Vagina (tissue), 2 donors: ENCODE measurements around the gene ARID3A. TPM values are rescaled to one million over a fixed set of nuclear protein-coding genes. Genes with fewer than 3 reads are reported as not detected.

Experiments
- DNase-seq, 2 donors: peaks; one replicate each; pipeline ENCODE4 v3.0.0-alpha.2; 2017; ENCODE audit errors: extremely low spot score in 2 of 2
- H3K27ac ChIP-seq: fragments of 200-600 bp; sonication (generic); one replicate; pipeline ENCODE4 v1.5.1; 2019
- H3K27me3 ChIP-seq: fragments of 200-600 bp; sonication (generic); one replicate; pipeline ENCODE4 v1.5.1; 2019
- H3K36me3 ChIP-seq, 2 donors: fragments of 200-600 bp; sonication (generic); one replicate each; pipeline ENCODE4 v1.5.1; 2017 to 2019
- H3K4me1 ChIP-seq: fragments of 200-600 bp; sonication (generic); one replicate; pipeline ENCODE4 v1.5.1; 2019
- H3K4me3 ChIP-seq, 2 donors: fragments of 200-600 bp; sonication (generic); 1 replicate in 1 of 2; 2 replicates in 1 of 2; pipeline ENCODE4 v1.5.1; 2016 to 2019
- H3K9me3 ChIP-seq: fragments of 200-600 bp; sonication (generic); one replicate; pipeline ENCODE4 v1.5.1; 2019
- CTCF ChIP-seq, 3 experiments: fragments of 450-650 bp in 2 of 3; fragments of 200-600 bp in 1 of 3; sonication (generic) in 1 of 3; IDR thresholded peaks; one replicate each; pipeline ENCODE4 v1.5.1; 2017 to 2019; ENCODE audit warnings: antibody characterized with exemption in 3 of 3, mild to moderate bottlenecking in 2 of 3, moderate library complexity in 2 of 3
- POLR2A ChIP-seq, 2 donors: fragments of 450-650 bp; IDR thresholded peaks; one replicate each; pipeline ENCODE4 v1.6.1; 2017; ENCODE audit warnings: antibody characterized with exemption in 2 of 2, mild to moderate bottlenecking in 2 of 2, moderate library complexity in 2 of 2
- POLR2AphosphoS5 ChIP-seq, 2 donors: sonication (generic); formaldehyde crosslinking; IDR thresholded peaks; one replicate each; pipeline ENCODE4 v1.9.0; 2017; ENCODE audit warnings: antibody characterized with exemption in 2 of 2, mild to moderate bottlenecking in 2 of 2, low read depth in 1 of 2; ENCODE audit not compliant: insufficient read depth in 1 of 2
- intact Hi-C: fragments of 100-400 bp; cut with DNase I; formaldehyde crosslinking; loops from one replicate; pipeline ENCODE4 v1.15.1; 2023
- total RNA-seq: library from RNA; depleted of rRNA; stranded (reverse); fragments of >200 nt; gene quantifications from one replicate; pipeline ENCODE4 v1.2.3, GENCODE V29; 2016

ARID3A gene
- total RNA-seq, 1 donor from 2014 or later, result 10.3 TPM

DNA sequence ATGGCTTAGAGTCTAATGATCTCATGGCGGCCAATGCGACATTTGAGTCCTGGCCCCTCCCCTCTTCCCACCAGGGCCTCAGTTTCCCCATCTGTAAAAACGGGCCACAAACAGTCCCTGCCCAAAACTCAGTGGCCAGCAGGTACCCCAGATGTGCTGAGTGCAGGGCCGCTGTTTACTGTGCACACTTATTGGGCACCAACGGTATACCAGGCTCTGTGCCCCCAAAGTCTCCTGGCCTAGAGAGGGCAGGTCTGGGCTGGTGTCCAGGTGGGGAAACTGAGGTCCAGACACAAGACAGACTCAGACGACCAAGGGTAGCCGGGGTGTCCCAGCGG, 34.7 kb downstream of the ARID3A start:
- TF ChIP-seq CTCF (IDR thresholded peaks at IDR 0.05) (no peak), POLR2AphosphoS5 (IDR thresholded peaks at IDR 0.05; ENCODE audit: insufficient read depth in 1 of 2, low read depth in 1 of 2) (no peak), POLR2A (IDR thresholded peaks at IDR 0.05) (no peak)
- Histone ChIP-seq H3K9me3 (no peaks in the 10 kb centered on the region), H3K27ac (no peak overlapping the region), H3K4me1 (peaks cover 14% of the 10 kb centered on the region), H3K36me3 (peaks cover 0 to 8% of the 10 kb centered on the region in 2 donors), H3K27me3 (no peaks in the 10 kb centered on the region), H3K4me3 (no peak overlapping the region)
- no peak for DNase-seq
- intact Hi-C loops, result no loop called here

DNA sequence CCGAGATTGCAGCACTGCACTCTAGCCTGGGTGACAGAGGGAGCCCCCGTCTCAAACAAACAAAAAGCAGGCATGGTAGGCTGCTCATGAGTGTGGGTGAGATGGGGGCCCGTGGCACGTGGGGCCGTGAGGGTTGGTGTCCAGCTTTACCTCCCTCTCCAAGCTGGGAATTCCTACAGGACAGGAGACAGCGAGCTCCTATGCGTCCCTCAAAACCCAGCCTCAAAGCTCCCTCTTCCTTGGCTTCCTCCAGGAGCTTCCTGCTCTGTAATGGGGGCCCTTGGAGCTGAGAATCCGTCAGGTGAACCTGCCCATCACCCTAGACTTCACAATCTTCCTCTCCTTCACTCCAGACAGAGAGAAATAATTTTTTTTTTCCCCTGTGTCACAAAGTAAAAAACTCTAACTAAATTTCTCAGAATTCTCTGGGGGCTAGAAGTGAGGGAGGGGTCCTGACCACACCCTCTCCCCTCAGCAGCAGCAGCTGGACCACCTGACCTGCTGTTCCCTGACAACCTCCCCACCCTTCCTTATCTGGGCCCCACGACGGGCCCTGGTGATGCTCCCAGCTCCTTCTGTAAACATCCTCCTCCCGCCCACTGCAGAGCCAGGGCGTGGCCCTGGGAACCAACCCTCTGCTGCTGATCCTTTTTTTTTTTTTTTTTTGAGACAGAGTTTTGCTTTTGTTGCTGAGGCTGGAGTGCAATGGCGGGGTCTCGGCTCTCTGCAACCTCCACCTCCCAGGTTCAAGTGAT, 36.2 kb downstream of the ARID3A start:
- Histone ChIP-seq H3K9me3 (no peaks in the 10 kb centered on the region), H3K4me1 (peaks cover 3% of the 10 kb centered on the region), H3K36me3 (peaks cover 0 to 15% of the 10 kb centered on the region in 2 donors), H3K27me3 (no peaks in the 10 kb centered on the region), H3K27ac (peak overlapping the region; percentile 21), H3K4me3 (no peak overlapping the region)
- intact Hi-C loops, result no loop called here
- DNase-seq, result no peak
- TF ChIP-seq POLR2AphosphoS5 (IDR thresholded peaks at IDR 0.05; ENCODE audit: insufficient read depth in 1 of 2, low read depth in 1 of 2) (no peak), CTCF (IDR thresholded peaks at IDR 0.05) (no peak), POLR2A (IDR thresholded peaks at IDR 0.05) (no peak)

DNA sequence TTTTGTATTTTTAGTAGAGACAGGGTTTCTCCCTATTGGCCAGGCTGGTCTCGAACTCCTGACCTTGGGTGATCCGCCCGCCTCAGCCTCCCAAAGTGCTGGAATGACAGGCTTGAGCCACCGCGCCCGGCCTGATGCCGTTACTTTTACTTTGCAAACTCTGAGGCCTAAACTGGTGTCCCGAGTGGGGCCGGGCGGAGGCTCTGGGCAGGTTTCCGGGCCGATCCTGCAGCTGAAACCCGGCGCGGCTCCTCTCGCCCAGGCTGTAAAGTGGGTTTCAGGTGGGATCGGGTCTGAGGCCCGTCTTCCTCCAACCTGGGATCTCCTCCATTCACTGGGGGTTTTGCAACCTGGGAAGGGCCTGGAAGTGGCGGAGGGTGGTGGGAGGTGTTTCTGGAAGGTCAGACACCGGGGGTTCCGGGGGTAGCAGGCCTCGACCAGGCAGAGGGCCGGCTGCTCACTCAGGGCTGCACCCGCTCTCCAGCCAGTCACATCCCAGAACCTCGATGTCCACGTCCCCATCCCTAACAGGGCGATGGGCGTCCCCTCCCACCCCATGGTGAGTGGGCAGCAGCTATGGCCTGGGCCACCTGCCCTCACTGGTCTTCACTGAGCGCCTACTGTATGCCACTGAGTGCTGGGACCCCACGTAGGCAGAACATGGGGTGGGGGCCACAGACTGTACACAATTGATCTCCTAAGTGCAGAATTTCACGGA, 37.0 kb downstream of the ARID3A start:
- Histone ChIP-seq H3K4me1 (no peaks in the 10 kb centered on the region), H3K27ac (no peak overlapping the region), H3K27me3 (no peaks in the 10 kb centered on the region), H3K4me3 (no peak overlapping the region), H3K9me3 (no peaks in the 10 kb centered on the region), H3K36me3 (peaks cover 0 to 22% of the 10 kb centered on the region in 2 donors)
- intact Hi-C loops, result no loop called here
- no peak for TF ChIP-seq POLR2AphosphoS5 (IDR thresholded peaks at IDR 0.05; ENCODE audit: insufficient read depth in 1 of 2, low read depth in 1 of 2)
- TF ChIP-seq POLR2A (IDR thresholded peaks at IDR 0.05), result no peak
- no peak for TF ChIP-seq CTCF (IDR thresholded peaks at IDR 0.05)
- DNase-seq, result no peak

DNA sequence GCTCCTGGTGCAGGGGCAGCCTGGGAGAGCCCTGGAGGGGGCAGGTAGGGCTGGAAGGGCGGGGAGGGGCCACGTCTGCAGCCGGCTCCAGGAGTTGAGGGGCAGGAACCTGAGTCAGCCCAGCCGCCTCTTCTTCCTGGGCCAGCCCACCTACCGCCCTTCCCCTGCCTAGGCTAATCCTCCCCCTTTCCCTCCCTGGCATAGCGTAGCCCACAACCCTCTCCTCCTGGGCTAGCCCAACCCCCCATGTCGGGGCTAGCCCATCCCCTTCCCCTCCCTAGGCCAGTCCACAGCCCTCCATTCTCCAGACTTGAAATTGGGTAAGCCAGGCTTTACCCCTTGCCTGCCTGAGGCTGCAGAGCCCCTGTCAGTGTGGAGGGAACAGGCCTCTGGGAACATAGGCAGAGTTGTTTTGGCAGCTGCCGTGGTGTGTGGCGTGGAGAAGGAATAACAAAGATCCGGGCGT, 37.7 kb downstream of the ARID3A start:
- Histone ChIP-seq H3K27me3 (no peaks in the 10 kb centered on the region), H3K36me3 (peaks cover 0 to 25% of the 10 kb centered on the region in 2 donors), H3K9me3 (no peaks in the 10 kb centered on the region), H3K27ac (no peak overlapping the region), H3K4me1 (no peaks in the 10 kb centered on the region), H3K4me3 (no peak overlapping the region)
- DNase-seq, result no peak
- intact Hi-C loops, result no loop called here
- TF ChIP-seq POLR2AphosphoS5 (IDR thresholded peaks at IDR 0.05; ENCODE audit: insufficient read depth in 1 of 2, low read depth in 1 of 2) (no peak), POLR2A (IDR thresholded peaks at IDR 0.05) (no peak), CTCF (IDR thresholded peaks at IDR 0.05) (no peak)

GRCh38 chr19:964116-964520, 38.3 kb downstream of the ARID3A start:
- Histone ChIP-seq H3K27me3 (no peaks in the 10 kb centered on the region), H3K4me3 (no peak overlapping the region), H3K9me3 (no peaks in the 10 kb centered on the region), H3K36me3 (peaks cover 0 to 31% of the 10 kb centered on the region in 2 donors), H3K27ac (no peak overlapping the region), H3K4me1 (no peaks in the 10 kb centered on the region)
- TF ChIP-seq CTCF (IDR thresholded peaks at IDR 0.05) (no peak), POLR2AphosphoS5 (IDR thresholded peaks at IDR 0.05; ENCODE audit: insufficient read depth in 1 of 2, low read depth in 1 of 2) (no peak), POLR2A (IDR thresholded peaks at IDR 0.05) (no peak)
- DNase-seq, result no peak
- intact Hi-C loops, result no loop called here
